Panc1 (cell line): ENCODE results near the gene MPI. TPM values are rescaled to one million over a fixed set of nuclear protein-coding genes. Genes with fewer than 3 reads are reported as not detected.

Experiments used
- ATAC-seq: fragments of 200-7000 bp; cut with Tn5 transposase; 2 replicates; pipeline ENCODE4 v1.9.1; 2020; ENCODE audit warnings: mild to moderate bottlenecking, moderate library complexity
- BruUV-seq: library from RNA; stranded (reverse); fragments of 400-500 nt; replicated peaks from 2 replicates; lab custom pipeline; 2021; lab: Mats Ljungman, UMichigan
- CTCF ChIA-PET: fragments of 300-600 bp; sonication (Branson Sonifier 250); formaldehyde crosslinking; loops from one replicate; lab custom pipeline; 2022; ENCODE audit warnings: antibody characterized with exemption; lab: Charles Lee
- POLR2A ChIA-PET: fragments of 300-600 bp; sonication (Branson Sonifier 250); formaldehyde crosslinking; loops from one replicate; lab custom pipeline; 2022; ENCODE audit warnings: antibody characterized with exemption; lab: Charles Lee
- DNase-seq: peaks from one replicate; pipeline ENCODE4 v3.0.0-alpha.2; 2010; ENCODE audit warnings: low read depth, low spot score
- H3K27ac ChIP-seq: 2 replicates; pipeline ENCODE4 v1.5.1; 2011; ENCODE audit warnings: mild to moderate bottlenecking, low read length, inconsistent platforms
- H3K27me3 ChIP-seq: fragments of 200-500 bp; sonication (Bioruptor generic); 2 replicates; pipeline ENCODE4 v1.6.0; 2014; ENCODE audit warnings: low read length, inconsistent platforms; ENCODE audit not compliant: control insufficient read depth, insufficient read depth
- H3K36me3 ChIP-seq: fragments of 200-500 bp; sonication (Bioruptor generic); 2 replicates; pipeline ENCODE4 v1.5.1; 2014; ENCODE audit warnings: inconsistent platforms, mild to moderate bottlenecking, low read length, moderate library complexity; ENCODE audit not compliant: control insufficient read depth, insufficient read depth
- H3K4me1 ChIP-seq: 2 replicates; pipeline ENCODE4 v1.5.1; 2011; ENCODE audit warnings: inconsistent platforms, mild to moderate bottlenecking, low read length, moderate library complexity; ENCODE audit not compliant: control insufficient read depth, insufficient read depth
- H3K4me3 ChIP-seq, 2 experiments: 2 replicates each; pipeline ENCODE4 v1.5.1; 2011 to 2012; ENCODE audit warnings: low read depth in 2 of 2, low read length in 2 of 2, mild to moderate bottlenecking in 2 of 2, inconsistent platforms in 1 of 2, moderate library complexity in 1 of 2
- H3K9me3 ChIP-seq: fragments of 200-500 bp; sonication (Bioruptor generic); 2 replicates; pipeline ENCODE4 v1.5.1; 2014; ENCODE audit warnings: low read depth, mild to moderate bottlenecking, inconsistent platforms, low read length, moderate library complexity; ENCODE audit not compliant: control insufficient read depth, insufficient read depth
- CTCF ChIP-seq: fragments of 450-650 bp; IDR thresholded peaks from 2 replicates; pipeline ENCODE4 v1.5.1; 2017; ENCODE audit warnings: mild to moderate bottlenecking
- POLR2AphosphoS5 ChIP-seq: IDR thresholded peaks from 2 replicates; pipeline ENCODE4 v1.6.1; 2012; ENCODE audit warnings: mild to moderate bottlenecking, low read depth, low read length, moderate library complexity
- SIN3A ChIP-seq: IDR thresholded peaks from 2 replicates; pipeline ENCODE4 v1.6.1; 2012; ENCODE audit warnings: low read depth, mild to moderate bottlenecking, low read length, moderate library complexity, borderline replicate concordance; ENCODE audit not compliant: insufficient read depth
- TCF7L2 ChIP-seq: IDR thresholded peaks from 2 replicates; pipeline ENCODE4 v1.6.1; 2011; ENCODE audit warnings: mild to moderate bottlenecking, low read depth, low read length, inconsistent platforms
- in situ Hi-C: cut with HindIII; loops from 2 replicates; pipeline ENCODE4 v1.10.0; 2016; ENCODE audit warnings: low sequenced_read_pairs, low pct_unique_long_range_greater_than_20kb
- intact Hi-C: fragments of 100-400 bp; cut with micrococcal nuclease; formaldehyde crosslinking; loops from one replicate; pipeline ENCODE4 v1.10.0; 2022; ENCODE audit not compliant: unreplicated experiment
- total RNA-seq: library from RNA; stranded (reverse); gene quantifications from one replicate; pipeline ENCODE4 v1.2.1, GENCODE V29; 2021; ENCODE audit not compliant: unreplicated experiment
- TF ChIP-seq, protein P1 (sequence below), 2 experiments: IDR thresholded peaks; 2 replicates each; pipeline ENCODE4 v1.6.1; 2011 to 2012; ENCODE audit warnings: low read depth in 2 of 2, control low read depth in 1 of 2, low read length in 1 of 2, mild to moderate bottlenecking in 1 of 2, moderate library complexity in 1 of 2; ENCODE audit not compliant: insufficient read depth in 1 of 2

The MPI gene
- total RNA-seq, 1 experiment from 2014 or later = 45.8 TPM

DNA sequence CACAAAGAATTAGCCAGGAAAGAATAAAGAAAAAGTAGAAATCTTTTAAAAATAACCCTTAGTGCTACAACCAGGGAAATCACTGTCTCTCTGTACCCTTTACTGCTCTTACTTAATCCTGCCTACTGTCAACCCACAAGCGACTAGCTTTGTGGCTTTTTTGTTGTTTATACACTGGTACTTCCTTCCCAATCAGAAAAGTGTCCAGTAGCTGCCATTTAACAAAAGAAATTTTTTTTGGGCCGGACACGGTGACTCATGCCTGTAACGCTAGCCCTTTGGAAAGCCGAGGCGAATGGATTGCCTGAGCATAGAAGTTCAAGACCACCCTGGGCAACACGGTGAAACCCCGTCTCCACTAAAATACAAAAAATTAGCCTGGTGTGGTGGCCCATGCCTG lies 30.6 kb downstream of the MPI start:
- Histone ChIP-seq H3K4me1 (no peaks in the 10 kb centered on the region), H3K4me3 (no peak overlapping the region), H3K27ac (no peak overlapping the region), H3K27me3 (no peaks in the 10 kb centered on the region), H3K36me3 (peaks cover 32% of the 10 kb centered on the region), H3K9me3 (no peaks in the 10 kb centered on the region)
- CTCF ChIA-PET = no interaction called here
- no peak for DNase-seq
- POLR2A ChIA-PET = no interaction called here
- no peak for ATAC-seq
- intact Hi-C loops (no loop called here), in situ Hi-C loops (no loop called here)
- no TSS peak for BruUV-seq
- no peak for TF ChIP-seq CTCF
- no peak for TF ChIP-seq TCF7L2
- no peak for TF ChIP-seq POLR2AphosphoS5
- TF ChIP-seq SIN3A = no peak
- TF ChIP-seq, protein P1, sequence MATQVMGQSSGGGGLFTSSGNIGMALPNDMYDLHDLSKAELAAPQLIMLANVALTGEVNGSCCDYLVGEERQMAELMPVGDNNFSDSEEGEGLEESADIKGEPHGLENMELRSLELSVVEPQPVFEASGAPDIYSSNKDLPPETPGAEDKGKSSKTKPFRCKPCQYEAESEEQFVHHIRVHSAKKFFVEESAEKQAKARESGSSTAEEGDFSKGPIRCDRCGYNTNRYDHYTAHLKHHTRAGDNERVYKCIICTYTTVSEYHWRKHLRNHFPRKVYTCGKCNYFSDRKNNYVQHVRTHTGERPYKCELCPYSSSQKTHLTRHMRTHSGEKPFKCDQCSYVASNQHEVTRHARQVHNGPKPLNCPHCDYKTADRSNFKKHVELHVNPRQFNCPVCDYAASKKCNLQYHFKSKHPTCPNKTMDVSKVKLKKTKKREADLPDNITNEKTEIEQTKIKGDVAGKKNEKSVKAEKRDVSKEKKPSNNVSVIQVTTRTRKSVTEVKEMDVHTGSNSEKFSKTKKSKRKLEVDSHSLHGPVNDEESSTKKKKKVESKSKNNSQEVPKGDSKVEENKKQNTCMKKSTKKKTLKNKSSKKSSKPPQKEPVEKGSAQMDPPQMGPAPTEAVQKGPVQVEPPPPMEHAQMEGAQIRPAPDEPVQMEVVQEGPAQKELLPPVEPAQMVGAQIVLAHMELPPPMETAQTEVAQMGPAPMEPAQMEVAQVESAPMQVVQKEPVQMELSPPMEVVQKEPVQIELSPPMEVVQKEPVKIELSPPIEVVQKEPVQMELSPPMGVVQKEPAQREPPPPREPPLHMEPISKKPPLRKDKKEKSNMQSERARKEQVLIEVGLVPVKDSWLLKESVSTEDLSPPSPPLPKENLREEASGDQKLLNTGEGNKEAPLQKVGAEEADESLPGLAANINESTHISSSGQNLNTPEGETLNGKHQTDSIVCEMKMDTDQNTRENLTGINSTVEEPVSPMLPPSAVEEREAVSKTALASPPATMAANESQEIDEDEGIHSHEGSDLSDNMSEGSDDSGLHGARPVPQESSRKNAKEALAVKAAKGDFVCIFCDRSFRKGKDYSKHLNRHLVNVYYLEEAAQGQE (IDR thresholded peaks at IDR 0.05; ENCODE audit: insufficient read depth in 1 of 2, low read depth in 2 of 2, low read length in 1 of 2) = no peak

GRCh38 chr15:74924525-74924924 lies 34.7 kb downstream of the MPI start:
- no peak for ATAC-seq
- no peak overlapping the region for H3K27ac ChIP-seq
- ChIA-PET CTCF (no interaction called here), POLR2A (interaction anchor here (0.6 kb wide), 1 partner anchor 32 kb away, joined by 5 read pairs; no protein-coding TSS in a partner anchor)
- no peak for DNase-seq
- TF ChIP-seq SIN3A (no peak), TCF7L2 (no peak), POLR2AphosphoS5 (no peak), CTCF (no peak)
- TF ChIP-seq, protein P1 (IDR thresholded peaks at IDR 0.05; ENCODE audit: insufficient read depth in 1 of 2, low read depth in 2 of 2, low read length in 1 of 2) = no peak
- H3K9me3 ChIP-seq = no peaks in the 10 kb centered on the region
- intact Hi-C loops (no loop called here), in situ Hi-C loops (no loop called here)
- H3K27me3 ChIP-seq = no peaks in the 10 kb centered on the region
- H3K36me3 ChIP-seq = peaks cover 42% of the 10 kb centered on the region
- BruUV-seq = TSS peak; percentile 19
- H3K4me1 ChIP-seq = no peaks in the 10 kb centered on the region
- H3K4me3 ChIP-seq = no peak overlapping the region
